ENCODE results near the gene PLEKHO2.

Gene PLEKHO2

DNA sequence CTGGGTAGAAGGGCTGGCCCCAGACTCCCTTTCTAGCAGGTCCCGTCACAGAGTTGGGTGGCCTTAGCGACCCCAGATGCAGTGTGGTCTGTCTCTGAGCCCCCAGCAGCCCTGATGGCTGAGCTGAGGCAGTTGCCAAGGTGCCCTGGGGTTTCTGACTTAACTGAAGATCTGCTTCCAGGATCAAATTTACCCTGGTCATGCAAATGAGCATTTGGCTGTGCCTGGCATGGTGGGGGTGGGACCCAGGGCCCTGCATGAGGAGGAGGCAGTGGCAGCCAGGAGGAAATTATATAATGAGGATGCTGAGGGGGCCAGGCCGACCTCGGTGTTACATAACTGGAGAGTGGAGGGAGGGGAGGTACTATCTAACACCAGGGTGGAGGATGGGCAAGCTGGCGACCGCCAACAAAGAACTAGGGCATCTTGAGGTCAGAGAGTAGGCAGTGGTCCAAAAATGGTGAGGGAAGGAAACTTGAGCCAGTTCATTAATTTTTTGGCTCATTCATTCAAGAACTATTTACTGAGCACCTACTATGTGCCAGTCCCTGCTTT lies 16.4 kb downstream of the PLEKHO2 start:
- peaks cover 29% of the 10 kb centered on the region for H3K4me1 ChIP-seq (ENCODE audit: insufficient read depth, low read length)
- no peaks in the 10 kb centered on the region for H3K9me3 ChIP-seq (ENCODE audit: insufficient read depth, low read depth, low read length)
- no peaks in the 10 kb centered on the region for H3K27me3 ChIP-seq (ENCODE audit: insufficient read depth, low read length)
- H3K9ac ChIP-seq (ENCODE audit: low read depth, low read length): no peak overlapping the region
- H3K36me3 ChIP-seq (ENCODE audit: insufficient read depth, low read length): peaks cover 63% of the 10 kb centered on the region
- H3K4me3 ChIP-seq (ENCODE audit: low read length): no peak overlapping the region
- no peak overlapping the region for H3K27ac ChIP-seq (ENCODE audit: low read depth, low read length)
- WGBS: 90% methylated on average over 6 of the region's 6 CpGs

DNA sequence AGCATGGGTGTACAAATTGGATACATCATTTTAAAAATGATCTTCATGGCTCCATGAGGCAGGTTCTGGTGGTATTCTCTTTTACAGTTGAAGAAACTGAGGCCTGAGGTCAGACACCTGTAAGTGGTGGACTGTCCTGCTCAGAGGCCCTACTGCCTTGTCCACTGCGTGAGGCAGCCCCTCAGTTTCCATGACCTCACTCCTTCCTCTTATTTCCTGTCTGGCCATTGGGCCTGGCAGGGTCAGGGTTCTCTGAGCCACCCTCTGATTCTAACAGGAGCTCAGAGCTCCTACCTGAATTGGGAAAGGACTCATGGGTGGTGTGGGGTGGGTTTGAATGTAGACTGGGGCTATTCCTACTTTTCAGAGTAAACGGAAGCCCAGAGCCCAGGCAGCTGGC lies 17.5 kb downstream of the PLEKHO2 start:
- Histone ChIP-seq H3K9me3 (ENCODE audit: insufficient read depth, low read depth, low read length) (no peaks in the 10 kb centered on the region), H3K27ac (ENCODE audit: low read depth, low read length) (no peak overlapping the region), H3K27me3 (ENCODE audit: insufficient read depth, low read length) (no peaks in the 10 kb centered on the region), H3K9ac (ENCODE audit: low read depth, low read length) (no peak overlapping the region), H3K4me3 (ENCODE audit: low read length) (no peak overlapping the region), H3K36me3 (ENCODE audit: insufficient read depth, low read length) (peaks cover 59% of the 10 kb centered on the region), H3K4me1 (ENCODE audit: insufficient read depth, low read length) (peaks cover 29% of the 10 kb centered on the region)
- WGBS: 94% methylated on average over 2 of the region's 2 CpGs

DNA sequence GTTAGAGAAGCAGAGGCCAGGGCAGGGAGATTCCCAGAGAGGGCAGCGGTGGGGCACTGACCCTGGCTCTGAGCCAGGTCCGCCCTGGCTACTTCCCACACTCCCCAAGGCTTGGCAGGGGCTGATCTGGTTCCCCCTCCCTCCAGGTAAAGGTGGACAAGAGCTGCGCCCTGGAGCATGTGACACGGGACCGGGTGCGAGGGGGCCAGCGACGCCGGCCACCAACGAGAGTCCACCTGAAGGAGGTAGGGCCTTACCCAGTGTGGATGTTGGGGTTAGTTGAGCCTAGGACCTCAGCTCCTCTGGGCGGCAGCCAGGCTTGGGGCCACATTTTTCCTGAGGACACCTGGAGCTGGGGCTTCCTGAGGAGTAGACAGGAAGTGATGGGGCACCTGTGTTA lies 19.6 kb downstream of the PLEKHO2 start:
- no peaks in the 10 kb centered on the region for H3K27me3 ChIP-seq (ENCODE audit: insufficient read depth, low read length)
- H3K36me3 ChIP-seq (ENCODE audit: insufficient read depth, low read length): peaks cover 53% of the 10 kb centered on the region
- H3K9ac ChIP-seq (ENCODE audit: low read depth, low read length): no peak overlapping the region
- H3K4me1 ChIP-seq (ENCODE audit: insufficient read depth, low read length): peaks cover 30% of the 10 kb centered on the region
- peak overlapping the region; percentile 48; the same call in 1 of the 2 replicates for H3K27ac ChIP-seq (ENCODE audit: low read depth, low read length)
- no peak overlapping the region for H3K4me3 ChIP-seq (ENCODE audit: low read length)
- 94% methylated on average over 11 of the region's 11 CpGs for WGBS
- H3K9me3 ChIP-seq (ENCODE audit: insufficient read depth, low read depth, low read length): no peaks in the 10 kb centered on the region

DNA sequence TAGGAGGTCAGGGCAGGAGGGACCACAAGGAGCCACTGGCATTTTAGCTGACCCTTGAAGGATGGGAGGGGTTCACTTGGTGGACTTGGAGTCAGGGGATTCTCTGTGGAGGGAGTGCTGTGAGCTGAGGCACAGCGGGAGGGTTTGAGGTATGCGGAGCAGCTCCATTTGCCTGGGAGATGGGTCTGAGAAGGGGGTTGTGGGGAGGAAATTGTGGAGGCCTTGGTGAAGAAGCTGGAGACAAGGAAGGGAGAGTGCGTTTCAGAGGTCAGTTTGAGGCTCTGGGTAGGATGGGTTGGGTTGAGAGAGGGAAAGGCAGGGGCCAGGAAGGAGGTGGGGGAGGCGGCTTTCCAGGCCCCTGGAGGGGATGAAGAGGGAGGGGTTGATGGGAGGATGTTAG lies 20.2 kb downstream of the PLEKHO2 start:
- Histone ChIP-seq H3K4me1 (ENCODE audit: insufficient read depth, low read length) (peaks cover 30% of the 10 kb centered on the region), H3K9me3 (ENCODE audit: insufficient read depth, low read depth, low read length) (no peaks in the 10 kb centered on the region), H3K27me3 (ENCODE audit: insufficient read depth, low read length) (no peaks in the 10 kb centered on the region), H3K36me3 (ENCODE audit: insufficient read depth, low read length) (peaks cover 53% of the 10 kb centered on the region), H3K4me3 (ENCODE audit: low read length) (no peak overlapping the region), H3K9ac (ENCODE audit: low read depth, low read length) (no peak overlapping the region), H3K27ac (ENCODE audit: low read depth, low read length) (peak overlapping the region; percentile 48; the same call in 1 of the 2 replicates)
- 46% methylated on average over 4 of the region's 4 CpGs for WGBS

DNA sequence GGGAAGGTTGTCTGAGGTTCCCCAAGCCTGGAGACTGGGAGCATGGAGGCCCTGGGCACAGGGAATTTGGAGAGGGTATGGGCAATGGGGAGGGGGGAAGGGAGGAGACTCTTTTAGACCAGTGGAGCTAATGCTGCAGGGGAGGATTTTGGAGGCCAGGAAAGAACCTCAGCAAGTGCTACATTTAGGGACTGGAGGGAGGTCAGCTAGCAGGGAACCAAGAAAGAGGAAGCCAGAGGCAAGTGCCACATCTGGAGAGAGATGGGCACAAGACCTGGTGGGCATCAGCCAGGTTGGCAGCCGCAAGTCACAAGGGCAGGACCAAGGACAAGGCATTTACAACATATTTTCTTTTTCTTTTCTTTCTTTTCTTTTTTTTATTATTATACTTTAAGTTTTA lies 20.7 kb downstream of the PLEKHO2 start:
- Histone ChIP-seq H3K36me3 (ENCODE audit: insufficient read depth, low read length) (peaks cover 55% of the 10 kb centered on the region), H3K9ac (ENCODE audit: low read depth, low read length) (no peak overlapping the region)
- 92% methylated on average over 1 of the region's 1 CpG for WGBS

DNA sequence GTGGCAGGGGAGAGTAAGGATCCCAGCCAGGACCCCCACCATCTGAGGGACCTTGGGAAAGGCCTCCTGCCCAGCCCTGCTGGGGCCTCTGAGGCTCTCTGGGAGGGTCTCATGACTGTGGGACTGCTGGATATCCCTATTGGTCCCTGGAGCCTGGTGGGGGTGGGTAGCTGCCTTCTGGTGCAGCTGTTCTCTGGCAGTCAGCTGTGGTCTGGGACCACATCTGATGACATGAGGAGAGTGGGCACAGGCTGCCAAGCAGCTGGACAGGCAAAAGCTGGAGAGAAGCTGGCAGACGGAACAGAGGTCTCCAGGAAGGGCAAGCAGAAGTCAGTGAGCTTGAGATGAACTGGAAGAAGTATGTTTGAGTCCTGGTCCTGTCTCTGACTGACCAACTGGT lies 22.4 kb downstream of the PLEKHO2 start:
- WGBS: 90% methylated on average over 1 of the region's 1 CpG
- no peak overlapping the region for H3K9ac ChIP-seq (ENCODE audit: low read depth, low read length)
- peaks cover 50% of the 10 kb centered on the region for H3K36me3 ChIP-seq (ENCODE audit: insufficient read depth, low read length)
- H3K4me1 ChIP-seq (ENCODE audit: insufficient read depth, low read length): peaks cover 22% of the 10 kb centered on the region
- no peak overlapping the region for H3K27ac ChIP-seq (ENCODE audit: low read depth, low read length)
- H3K9me3 ChIP-seq (ENCODE audit: insufficient read depth, low read depth, low read length): no peaks in the 10 kb centered on the region
- no peaks in the 10 kb centered on the region for H3K27me3 ChIP-seq (ENCODE audit: insufficient read depth, low read length)
- no peak overlapping the region for H3K4me3 ChIP-seq (ENCODE audit: low read length)

More for the DNA sequence above, 20.7 kb downstream of the PLEKHO2 start:
- H3K9me3 ChIP-seq (ENCODE audit: insufficient read depth, low read depth, low read length): no peaks in the 10 kb centered on the region
- H3K27ac ChIP-seq (ENCODE audit: low read depth, low read length): no peak overlapping the region
- no peaks in the 10 kb centered on the region for H3K27me3 ChIP-seq (ENCODE audit: insufficient read depth, low read length)
- H3K4me1 ChIP-seq (ENCODE audit: insufficient read depth, low read length): peaks cover 30% of the 10 kb centered on the region
- H3K4me3 ChIP-seq (ENCODE audit: low read length): no peak overlapping the region

- 93% methylated on average over 12 of the region's 12 CpGs for WGBS
- Histone ChIP-seq H3K4me3 (ENCODE audit: low read length) (no peak overlapping the region), H3K4me1 (ENCODE audit: insufficient read depth, low read length) (peaks cover 22% of the 10 kb centered on the region), H3K9ac (ENCODE audit: low read depth, low read length) (peak overlapping the region; percentile 13; the same call in 1 of the 2 replicates), H3K9me3 (ENCODE audit: insufficient read depth, low read depth, low read length) (no peaks in the 10 kb centered on the region), H3K27me3 (ENCODE audit: insufficient read depth, low read length) (no peaks in the 10 kb centered on the region), H3K27ac (ENCODE audit: low read depth, low read length) (peak overlapping the region; percentile 50; the same call in 1 of the 2 replicates), H3K36me3 (ENCODE audit: insufficient read depth, low read length) (peaks cover 39% of the 10 kb centered on the region)
These were observed 23.6 kb downstream of the PLEKHO2 start for GRCh38 chr15:64865126-64865997.

DNA sequence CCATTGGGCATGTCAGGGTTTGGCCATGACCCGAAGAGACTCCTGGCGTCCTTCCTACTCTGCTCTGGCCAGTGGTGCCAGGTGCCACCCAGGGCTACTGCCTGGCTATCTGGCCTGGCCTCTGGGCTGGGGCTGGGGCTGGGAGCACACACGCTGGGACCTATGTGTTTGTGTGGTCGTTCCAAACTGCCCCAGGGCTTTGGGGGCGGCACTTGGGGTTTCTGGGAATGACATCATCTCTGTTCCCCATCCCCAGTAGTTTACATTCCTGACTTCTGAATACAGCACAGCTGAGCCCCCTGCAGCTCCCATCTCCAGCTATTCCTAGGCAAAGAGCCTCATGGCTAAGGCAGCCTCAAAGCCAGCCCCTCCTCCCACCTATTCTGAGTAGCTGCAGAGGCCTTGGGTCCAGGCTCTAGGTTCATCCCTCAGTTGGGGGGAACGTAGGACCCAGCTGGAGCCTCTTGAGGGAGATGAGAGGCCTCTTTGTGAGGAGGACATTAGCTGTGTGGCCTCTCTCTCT lies 24.3 kb downstream of the PLEKHO2 start:
- H3K27ac ChIP-seq (ENCODE audit: low read depth, low read length): peak overlapping the region; percentile 53; the same call in 1 of the 2 replicates
- peak overlapping the region; percentile 35; the same call in 1 of the 2 replicates for H3K9ac ChIP-seq (ENCODE audit: low read depth, low read length)
- no peaks in the 10 kb centered on the region for H3K9me3 ChIP-seq (ENCODE audit: insufficient read depth, low read depth, low read length)
- H3K4me3 ChIP-seq (ENCODE audit: low read length): no peak overlapping the region
- peaks cover 32% of the 10 kb centered on the region for H3K36me3 ChIP-seq (ENCODE audit: insufficient read depth, low read length)
- H3K4me1 ChIP-seq (ENCODE audit: insufficient read depth, low read length): peaks cover 22% of the 10 kb centered on the region
- H3K27me3 ChIP-seq (ENCODE audit: insufficient read depth, low read length): no peaks in the 10 kb centered on the region
- WGBS: 61% methylated on average over 6 of the region's 6 CpGs

DNA sequence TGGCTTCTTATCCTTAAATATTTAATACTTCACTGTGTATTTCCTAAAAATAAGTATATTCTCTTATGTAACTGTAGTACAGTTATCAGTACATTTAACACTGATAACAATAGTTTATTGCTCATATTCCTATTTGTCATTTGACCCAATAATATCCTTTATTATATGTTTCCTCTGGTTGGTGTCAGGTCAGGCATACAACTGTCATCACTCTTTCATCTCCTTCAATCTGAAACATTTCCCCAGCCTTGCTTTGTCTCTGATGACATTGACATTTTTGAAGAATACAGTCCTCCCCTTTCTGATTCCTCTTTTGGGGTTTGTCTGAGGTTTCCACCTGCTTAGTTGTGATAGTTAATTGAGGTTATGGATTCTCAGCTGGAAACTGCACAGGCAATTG lies 27.8 kb downstream of the PLEKHO2 start:
- Histone ChIP-seq H3K4me1 (ENCODE audit: insufficient read depth, low read length) (peaks cover 16% of the 10 kb centered on the region), H3K36me3 (ENCODE audit: insufficient read depth, low read length) (peaks cover 20% of the 10 kb centered on the region), H3K27me3 (ENCODE audit: insufficient read depth, low read length) (no peaks in the 10 kb centered on the region), H3K9ac (ENCODE audit: low read depth, low read length) (no peak overlapping the region), H3K9me3 (ENCODE audit: insufficient read depth, low read depth, low read length) (no peaks in the 10 kb centered on the region), H3K27ac (ENCODE audit: low read depth, low read length) (no peak overlapping the region), H3K4me3 (ENCODE audit: low read length) (no peak overlapping the region)

DNA sequence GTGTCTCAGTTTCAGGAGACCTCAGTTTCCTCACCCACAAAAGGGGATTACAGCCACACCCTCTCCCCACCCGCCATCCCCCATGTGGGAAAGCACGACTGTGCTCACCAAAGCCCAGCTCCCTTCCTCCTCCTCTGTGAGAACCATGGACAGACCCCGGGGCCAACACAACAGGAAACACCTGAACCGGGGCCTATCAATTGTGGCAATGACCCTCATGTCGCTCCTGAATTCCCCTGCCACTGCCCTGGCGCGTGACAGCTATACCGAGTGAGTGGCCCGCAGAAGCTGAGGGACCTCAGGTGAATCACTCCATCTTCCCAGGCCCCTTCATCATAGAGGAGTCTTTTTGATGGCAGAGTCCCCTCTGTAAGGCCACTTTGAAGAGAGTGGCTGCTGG lies 28.6 kb downstream of the PLEKHO2 start:
- Histone ChIP-seq H3K9ac (ENCODE audit: low read depth, low read length) (no peak overlapping the region), H3K36me3 (ENCODE audit: insufficient read depth, low read length) (peaks cover 13% of the 10 kb centered on the region), H3K27me3 (ENCODE audit: insufficient read depth, low read length) (no peaks in the 10 kb centered on the region), H3K4me1 (ENCODE audit: insufficient read depth, low read length) (peaks cover 24% of the 10 kb centered on the region), H3K4me3 (ENCODE audit: low read length) (no peak overlapping the region), H3K27ac (ENCODE audit: low read depth, low read length) (no peak overlapping the region), H3K9me3 (ENCODE audit: insufficient read depth, low read depth, low read length) (no peaks in the 10 kb centered on the region)
- WGBS: 88% methylated on average over 9 of the region's 9 CpGs

GRCh38 chr15:64875641-64876223 lies 34.0 kb downstream of the PLEKHO2 start:
- 84% methylated on average over 3 of the region's 3 CpGs for WGBS
- no peak overlapping the region for H3K27ac ChIP-seq (ENCODE audit: low read depth, low read length)
- no peaks in the 10 kb centered on the region for H3K36me3 ChIP-seq (ENCODE audit: insufficient read depth, low read length)
- H3K27me3 ChIP-seq (ENCODE audit: insufficient read depth, low read length): no peaks in the 10 kb centered on the region
- H3K4me1 ChIP-seq (ENCODE audit: insufficient read depth, low read length): peaks cover 21% of the 10 kb centered on the region
- H3K9me3 ChIP-seq (ENCODE audit: insufficient read depth, low read depth, low read length): no peaks in the 10 kb centered on the region
- H3K4me3 ChIP-seq (ENCODE audit: low read length): no peak overlapping the region
- H3K9ac ChIP-seq (ENCODE audit: low read depth, low read length): no peak overlapping the region

Data from HUES64 (cell line).